OCI-LY1 (cell line): ENCODE data around the gene SCLY.

Experiments
- H2AFZ ChIP-seq: fragments of 200-600 bp; sonication (generic), shearing (Covaris generic); 2 replicates; pipeline ENCODE4 v1.6.0; 2014; ENCODE audit warnings: antibody characterized with exemption, mild to moderate bottlenecking, low read length
- H3F3A ChIP-seq: fragments of 200-600 bp; sonication (generic), shearing (Covaris generic); 2 replicates; pipeline ENCODE4 v1.6.0; 2014; ENCODE audit warnings: mild to moderate bottlenecking, antibody characterized with exemption, low read length, moderate library complexity; ENCODE audit not compliant: insufficient read depth
- H3K27ac ChIP-seq: fragments of 200-600 bp; sonication (generic); 2 replicates; pipeline ENCODE4 v1.5.1; 2014; ENCODE audit warnings: low read length, mixed run types, mild to moderate bottlenecking, low read depth; ENCODE audit not compliant: poor library complexity, severe bottlenecking
- H3K27me3 ChIP-seq: fragments of 200-600 bp; sonication (generic); 2 replicates; pipeline ENCODE4 v1.6.0; 2014; ENCODE audit warnings: antibody characterized with exemption, mild to moderate bottlenecking, low read length, moderate library complexity; ENCODE audit not compliant: insufficient read depth
- H3K36me3 ChIP-seq: fragments of 200-600 bp; sonication (generic); 2 replicates; pipeline ENCODE4 v1.6.1; 2014; ENCODE audit warnings: mild to moderate bottlenecking, antibody characterized with exemption, low read length, moderate library complexity, mixed read lengths; ENCODE audit not compliant: insufficient read depth
- H3K4me1 ChIP-seq: fragments of 200-600 bp; sonication (generic); 2 replicates; pipeline ENCODE4 v1.5.1; 2014; ENCODE audit warnings: mild to moderate bottlenecking, low read length, moderate library complexity; ENCODE audit not compliant: insufficient read depth, severe bottlenecking
- H3K4me2 ChIP-seq: fragments of 200-600 bp; sonication (generic), shearing (Covaris generic); 2 replicates; pipeline ENCODE4 v1.6.1; 2014; ENCODE audit warnings: low read length
- H3K4me3 ChIP-seq: fragments of 200-600 bp; sonication (generic); 2 replicates; pipeline ENCODE4 v1.5.1; 2014; ENCODE audit warnings: low read length, low read depth, mild to moderate bottlenecking, mixed read lengths; ENCODE audit not compliant: poor library complexity, severe bottlenecking
- H3K79me2 ChIP-seq: fragments of 200-600 bp; shearing (Covaris generic); 2 replicates; pipeline ENCODE4 v1.6.1; 2016; ENCODE audit warnings: mixed run types, low read length, mixed read lengths; ENCODE audit not compliant: insufficient read depth
- H3K9ac ChIP-seq: fragments of 200-600 bp; sonication (generic), shearing (Covaris generic); 2 replicates; pipeline ENCODE4 v1.6.1; 2014; ENCODE audit warnings: mild to moderate bottlenecking, low read length, mixed read lengths
- H3K9me2 ChIP-seq: fragments of 200-600 bp; sonication (generic), shearing (Covaris generic); 2 replicates; pipeline ENCODE4 v1.6.1; 2014; ENCODE audit warnings: low read depth, mild to moderate bottlenecking, low read length, mixed read lengths
- H3K9me3 ChIP-seq: fragments of 200-600 bp; shearing (Covaris generic); 2 replicates; pipeline ENCODE4 v1.6.1; 2014; ENCODE audit warnings: low read length, mixed read lengths
- H4K20me1 ChIP-seq: fragments of 200-600 bp; sonication (generic), shearing (Covaris generic); 2 replicates; pipeline ENCODE4 v1.6.0; 2016; ENCODE audit warnings: mild to moderate bottlenecking, low read length; ENCODE audit not compliant: insufficient read depth
- EZH2 ChIP-seq: fragments of 200-600 bp; sonication (generic), shearing (Covaris generic); IDR thresholded peaks from 2 replicates; pipeline ENCODE4 v1.8.0; 2017; ENCODE audit warnings: borderline replicate concordance, mixed run types, mild to moderate bottlenecking, antibody characterized with exemption, low read length, moderate library complexity, mixed read lengths
- TF ChIP-seq, protein P1 (sequence below): fragments of 200-600 bp; sonication (generic), shearing (Covaris generic); IDR thresholded peaks from 2 replicates; pipeline ENCODE4 v1.5.1; 2017; ENCODE audit warnings: mild to moderate bottlenecking, antibody characterized with exemption, low read length, moderate library complexity, mixed read lengths

SCLY gene

DNA sequence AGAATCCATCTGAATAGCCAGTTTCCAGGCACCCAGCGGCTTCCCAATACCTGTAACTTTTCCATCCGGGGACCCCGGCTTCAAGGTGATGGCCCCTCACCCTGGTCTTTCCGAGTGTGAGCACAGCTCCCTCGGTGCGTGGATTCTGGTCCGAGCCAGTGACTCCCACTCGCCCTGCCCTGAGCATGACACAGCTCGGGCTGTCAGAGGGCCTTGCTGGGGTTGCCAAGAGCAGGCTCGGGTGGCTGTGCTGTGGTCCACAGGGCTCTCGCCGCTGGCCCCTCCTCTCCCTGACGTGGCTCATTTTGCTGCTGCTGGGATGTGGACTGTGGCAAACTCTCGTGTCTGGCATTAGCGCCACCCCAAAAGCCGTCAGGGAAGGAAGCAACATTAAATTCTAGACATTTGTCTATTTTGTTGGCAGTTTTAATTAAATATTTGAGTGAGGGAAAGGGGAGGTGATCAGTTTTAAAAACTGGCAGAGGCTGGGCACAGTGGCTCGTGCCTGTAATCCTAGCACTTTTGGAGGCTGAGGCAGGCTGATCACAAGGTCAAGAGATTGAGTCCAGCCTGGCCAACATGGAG, 33.7 kb downstream of the SCLY start:
- 0 out of 2 replicates have a peak, but pooled peaks cover 6% of the 10 kb centered on the region for H3K27me3 ChIP-seq
- no peak overlapping the region for H3K9ac ChIP-seq
- no peaks in the 10 kb centered on the region for H3F3A ChIP-seq
- peaks cover 10% of the 10 kb centered on the region for H3K4me1 ChIP-seq
- no peak overlapping the region for H2AFZ ChIP-seq
- TF ChIP-seq, protein P1, sequence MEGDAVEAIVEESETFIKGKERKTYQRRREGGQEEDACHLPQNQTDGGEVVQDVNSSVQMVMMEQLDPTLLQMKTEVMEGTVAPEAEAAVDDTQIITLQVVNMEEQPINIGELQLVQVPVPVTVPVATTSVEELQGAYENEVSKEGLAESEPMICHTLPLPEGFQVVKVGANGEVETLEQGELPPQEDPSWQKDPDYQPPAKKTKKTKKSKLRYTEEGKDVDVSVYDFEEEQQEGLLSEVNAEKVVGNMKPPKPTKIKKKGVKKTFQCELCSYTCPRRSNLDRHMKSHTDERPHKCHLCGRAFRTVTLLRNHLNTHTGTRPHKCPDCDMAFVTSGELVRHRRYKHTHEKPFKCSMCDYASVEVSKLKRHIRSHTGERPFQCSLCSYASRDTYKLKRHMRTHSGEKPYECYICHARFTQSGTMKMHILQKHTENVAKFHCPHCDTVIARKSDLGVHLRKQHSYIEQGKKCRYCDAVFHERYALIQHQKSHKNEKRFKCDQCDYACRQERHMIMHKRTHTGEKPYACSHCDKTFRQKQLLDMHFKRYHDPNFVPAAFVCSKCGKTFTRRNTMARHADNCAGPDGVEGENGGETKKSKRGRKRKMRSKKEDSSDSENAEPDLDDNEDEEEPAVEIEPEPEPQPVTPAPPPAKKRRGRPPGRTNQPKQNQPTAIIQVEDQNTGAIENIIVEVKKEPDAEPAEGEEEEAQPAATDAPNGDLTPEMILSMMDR = no peak
- no peak for TF ChIP-seq EZH2
- peaks cover 7% of the 10 kb centered on the region; the same call in 1 of the 2 replicates for H3K36me3 ChIP-seq
- H3K4me2 ChIP-seq = no peak overlapping the region
- H4K20me1 ChIP-seq = no peaks in the 10 kb centered on the region
- H3K27ac ChIP-seq = no peak overlapping the region
- no peak overlapping the region for H3K4me3 ChIP-seq
- no peaks in the 10 kb centered on the region for H3K9me2 ChIP-seq
- H3K79me2 ChIP-seq = no peaks in the 10 kb centered on the region
- H3K9me3 ChIP-seq = no peaks in the 10 kb centered on the region

DNA sequence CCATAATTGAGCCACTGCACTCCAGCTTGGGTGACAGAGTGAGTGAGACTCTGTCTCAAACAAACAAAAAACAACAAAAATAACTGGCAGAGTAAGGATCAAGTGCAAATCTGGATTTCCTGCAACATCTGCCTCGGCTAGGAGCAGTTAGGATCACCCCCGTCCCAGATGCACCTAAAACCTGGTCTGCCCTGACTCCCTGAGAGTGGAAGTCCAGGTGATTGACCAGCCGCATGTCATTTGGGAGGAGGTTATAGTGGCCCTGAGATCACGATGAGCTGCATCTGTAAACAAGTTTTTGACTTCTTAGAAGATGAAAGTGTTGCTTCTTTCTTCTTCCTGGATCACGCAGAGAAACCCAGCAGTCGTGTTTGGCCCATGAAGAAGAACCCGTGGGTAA, 34.3 kb downstream of the SCLY start:
- H3K9ac ChIP-seq = no peak overlapping the region
- peaks cover 7% of the 10 kb centered on the region; the same call in 1 of the 2 replicates for H3K36me3 ChIP-seq
- no peaks in the 10 kb centered on the region for H4K20me1 ChIP-seq
- H3K4me2 ChIP-seq = no peak overlapping the region
- 0 out of 2 replicates have a peak, but pooled peaks cover 8% of the 10 kb centered on the region for H3K27me3 ChIP-seq
- H3K27ac ChIP-seq = no peak overlapping the region
- H2AFZ ChIP-seq = no peak overlapping the region
- TF ChIP-seq, protein P1 = no peak
- TF ChIP-seq EZH2 = no peak
- H3K4me1 ChIP-seq = peaks cover 10% of the 10 kb centered on the region
- H3F3A ChIP-seq = no peaks in the 10 kb centered on the region
- H3K79me2 ChIP-seq = no peaks in the 10 kb centered on the region
- H3K9me2 ChIP-seq = no peaks in the 10 kb centered on the region
- no peaks in the 10 kb centered on the region for H3K9me3 ChIP-seq
- no peak overlapping the region for H3K4me3 ChIP-seq

DNA sequence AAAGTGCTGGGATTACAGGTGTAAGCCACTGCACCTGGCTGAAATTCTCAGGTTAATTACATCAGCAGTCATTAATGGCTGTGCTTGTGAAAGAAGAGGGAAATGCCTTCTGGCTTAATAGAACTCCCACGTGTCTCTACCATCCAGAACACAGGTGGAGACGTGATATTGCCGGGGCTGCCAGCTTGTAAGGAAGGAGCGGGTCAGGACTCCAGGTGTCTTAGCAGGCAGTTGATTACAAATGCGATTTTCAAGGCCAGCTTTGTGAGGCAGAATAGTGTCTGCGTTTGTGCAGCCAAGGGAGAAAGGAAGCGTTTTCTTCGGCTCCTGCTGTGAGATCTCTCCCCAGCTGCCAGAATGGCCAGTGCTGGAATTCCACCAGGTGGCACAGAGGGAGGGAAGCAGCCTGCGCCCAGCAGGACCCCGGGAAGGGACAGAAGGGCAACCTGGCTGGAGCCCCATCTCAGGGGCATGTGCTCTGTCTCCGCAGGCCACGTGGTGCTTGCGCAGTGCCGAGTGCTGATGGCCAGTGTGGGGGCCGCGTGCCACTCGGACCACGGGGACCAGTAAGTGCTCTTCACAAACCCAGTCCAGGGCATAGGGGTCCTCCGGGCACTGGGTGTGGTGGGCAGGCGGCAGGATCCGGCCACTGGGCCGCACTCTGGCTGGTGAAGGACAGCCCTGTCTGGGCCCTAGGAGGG, 35.7 kb downstream of the SCLY start:
- Histone ChIP-seq H3K79me2 (no peaks in the 10 kb centered on the region), H3K4me2 (no peak overlapping the region), H3K36me3 (peaks cover 7% of the 10 kb centered on the region; the same call in 1 of the 2 replicates), H4K20me1 (no peaks in the 10 kb centered on the region), H3K4me3 (no peak overlapping the region), H3K9me2 (no peaks in the 10 kb centered on the region), H2AFZ (no peak overlapping the region), H3K27ac (no peak overlapping the region), H3F3A (no peaks in the 10 kb centered on the region), H3K27me3 (peaks cover 12% of the 10 kb centered on the region; the same call in 1 of the 2 replicates), H3K4me1 (peaks cover 10% of the 10 kb centered on the region), H3K9me3 (no peaks in the 10 kb centered on the region), H3K9ac (no peak overlapping the region)
- no peak for TF ChIP-seq EZH2
- TF ChIP-seq, protein P1 = no peak
